H1 (cell line): ENCODE data around the gene GRM8. TPM values are rescaled to one million over a fixed set of nuclear protein-coding genes. Genes with fewer than 3 reads are reported as not detected.

Experiments
- CTCF ChIA-PET: fragments of 300-600 bp; sonication (Branson Sonifier 250); formaldehyde crosslinking; loops from one replicate; lab custom pipeline; 2021; ENCODE audit not compliant: partially characterized antibody; lab: Charles Lee
- POLR2A ChIA-PET: fragments of 300-600 bp; sonication (Branson Sonifier 250); formaldehyde crosslinking; loops from one replicate; lab custom pipeline; 2021; ENCODE audit warnings: inconsistent platforms; ENCODE audit not compliant: partially characterized antibody; lab: Charles Lee
- DNase-seq, 2 experiments: peaks; one replicate each; pipeline versions ENCODE4 v3.0.0 to v3.0.0-alpha.2; 2010 to 2022; ENCODE audit warnings: low spot score in 2 of 2, low read depth in 1 of 2, mixed read lengths in 1 of 2
- FAIRE-seq: peaks from 2 replicates; lab custom pipeline; 2011; peaks lifted over from hg19 to GRCh38; lab: Jason Lieb, UNC
- H2AFZ ChIP-seq: 2 replicates; pipeline ENCODE4 v1.8.1; 2012; ENCODE audit warnings: low read length, inconsistent platforms
- H2AK5ac ChIP-seq: 2 replicates; pipeline ENCODE4 v1.6.1; 2013; ENCODE audit warnings: low read depth, low read length
- H2BK120ac ChIP-seq: replicated peaks from 2 replicates; pipeline ENCODE3; 2013; ENCODE audit warnings: low read depth, low read length, inconsistent platforms
- H2BK12ac ChIP-seq: 2 replicates; pipeline ENCODE4 v1.6.1; 2013; ENCODE audit warnings: low read depth, low read length
- H2BK15ac ChIP-seq: 2 replicates; pipeline ENCODE4 v1.6.1; 2013; ENCODE audit warnings: low read length
- H2BK20ac ChIP-seq: 2 replicates; pipeline ENCODE4 v1.6.1; 2013; ENCODE audit warnings: low read length
- H2BK5ac ChIP-seq: 2 replicates; pipeline ENCODE4 v1.6.1; 2013; ENCODE audit warnings: low read depth, low read length
- H3K14ac ChIP-seq: 2 replicates; pipeline ENCODE4 v1.6.1; 2013; ENCODE audit warnings: inconsistent platforms; ENCODE audit not compliant: insufficient read length
- H3K18ac ChIP-seq: 2 replicates; pipeline ENCODE4 v1.6.1; 2013; ENCODE audit warnings: low read length; ENCODE audit errors: extremely low read depth
- H3K23ac ChIP-seq: 2 replicates; pipeline ENCODE4 v1.6.1; 2013; ENCODE audit warnings: inconsistent platforms; ENCODE audit not compliant: insufficient read length
- H3K23me2 ChIP-seq: 2 replicates; pipeline ENCODE4 v1.6.1; 2013; ENCODE audit warnings: low read depth, low read length
- H3K27ac ChIP-seq: 2 replicates; pipeline ENCODE4 v1.6.1; 2011; ENCODE audit warnings: low read depth, low read length, inconsistent platforms
- H3K27me3 ChIP-seq, 4 experiments: replicated peaks in 1 of 4; 1 replicate in 1 of 4; 2 replicates in 3 of 4; pipeline versions ENCODE4 v1.6.1 to v1.8.1; 2011 to 2013; ENCODE audit warnings: low read length in 3 of 4, mild to moderate bottlenecking in 3 of 4, inconsistent platforms in 2 of 4, mixed read lengths in 2 of 4, moderate library complexity in 1 of 4; ENCODE audit not compliant: control insufficient read depth in 3 of 4, insufficient read depth in 3 of 4; ENCODE audit errors: extremely low read depth in 1 of 4
- H3K36me3 ChIP-seq, 4 experiments: 2 replicates each; pipeline versions ENCODE4 v1.6.1 to v1.8.1; 2011 to 2013; ENCODE audit warnings: mild to moderate bottlenecking in 4 of 4, low read length in 3 of 4, moderate library complexity in 2 of 4, control low read depth in 1 of 4, inconsistent platforms in 1 of 4; ENCODE audit not compliant: insufficient read depth in 4 of 4, control insufficient read depth in 2 of 4
- H3K4ac ChIP-seq: replicated peaks from 2 replicates; pipeline ENCODE3; 2013; ENCODE audit warnings: low read length, low read depth, mixed read lengths, inconsistent platforms; ENCODE audit not compliant: insufficient read length
- H3K4me1 ChIP-seq, 4 experiments: replicated peaks in 1 of 4; 1 replicate in 1 of 4; 2 replicates in 3 of 4; pipeline versions ENCODE4 v1.6.1 to v1.8.1; 2011 to 2013; ENCODE audit warnings: low read length in 3 of 4, inconsistent platforms in 2 of 4, mixed read lengths in 1 of 4; ENCODE audit not compliant: insufficient read depth in 4 of 4, control insufficient read depth in 3 of 4
- H3K4me2 ChIP-seq, 2 experiments: 2 replicates each; pipeline versions ENCODE4 v1.6.1 to v1.8.1; 2011 to 2013; ENCODE audit warnings: low read depth in 2 of 2, low read length in 2 of 2, control low read depth in 1 of 2, inconsistent platforms in 1 of 2, mild to moderate bottlenecking in 1 of 2; ENCODE audit not compliant: insufficient read depth in 1 of 2
- H3K4me3 ChIP-seq, 4 experiments: fragments of 200-600, 300-600 bp in 1 of 4; sonication (generic), shearing (Covaris generic), sonication (Bioruptor Twin) in 1 of 4; 2 replicates each; pipeline versions ENCODE4 v1.5.1 to v1.8.1; 2011 to 2016; ENCODE audit warnings: low read length in 4 of 4, low read depth in 3 of 4, control low read depth in 2 of 4, inconsistent platforms in 2 of 4, mild to moderate bottlenecking in 2 of 4, mixed read lengths in 1 of 4, moderate library complexity in 1 of 4; ENCODE audit not compliant: insufficient read depth in 2 of 4; ENCODE audit errors: extremely low read depth in 1 of 4
- H3K56ac ChIP-seq: replicated peaks from 2 replicates; pipeline ENCODE3; 2013; ENCODE audit warnings: low read depth, mild to moderate bottlenecking, mixed read lengths, low read length, inconsistent platforms; ENCODE audit not compliant: insufficient read length
- H3K79me1 ChIP-seq: 2 replicates; pipeline ENCODE4 v1.6.1; 2013; ENCODE audit warnings: low read depth, low read length, control low read depth
- H3K79me2 ChIP-seq, 2 experiments: 2 replicates each; pipeline versions ENCODE4 v1.6.1 to v1.8.1; 2012 to 2013; ENCODE audit warnings: low read length in 2 of 2, mild to moderate bottlenecking in 2 of 2, inconsistent platforms in 1 of 2; ENCODE audit not compliant: insufficient read depth in 2 of 2, control insufficient read depth in 1 of 2
- H3K9ac ChIP-seq, 4 experiments: replicated peaks in 1 of 4; 1 replicate in 1 of 4; 2 replicates in 3 of 4; pipeline versions ENCODE4 v1.6.1 to v1.8.1; 2011 to 2013; ENCODE audit warnings: low read depth in 3 of 4, low read length in 3 of 4, control low read depth in 2 of 4, mild to moderate bottlenecking in 2 of 4, moderate library complexity in 2 of 4, inconsistent platforms in 1 of 4; ENCODE audit errors: extremely low read depth in 1 of 4
- H3K9me3 ChIP-seq, 2 experiments: 2 replicates each; pipeline versions ENCODE4 v1.6.1 to v1.8.1; 2012 to 2013; ENCODE audit warnings: mild to moderate bottlenecking in 2 of 2, moderate library complexity in 2 of 2, control low read depth in 1 of 2, inconsistent platforms in 1 of 2, low read depth in 1 of 2, low read length in 1 of 2, mixed read lengths in 1 of 2; ENCODE audit not compliant: insufficient read depth in 2 of 2
- H4K20me1 ChIP-seq, 2 experiments: replicated peaks in 1 of 2; 2 replicates each; pipeline versions ENCODE3 to v1.8.1; 2011 to 2013; ENCODE audit warnings: inconsistent platforms in 2 of 2, low read length in 2 of 2, mild to moderate bottlenecking in 1 of 2; ENCODE audit not compliant: insufficient read depth in 2 of 2, control insufficient read depth in 1 of 2
- H4K5ac ChIP-seq: 2 replicates; pipeline ENCODE4 v1.6.1; 2013; ENCODE audit warnings: low read length, low read depth, mixed read lengths, inconsistent platforms; ENCODE audit not compliant: insufficient read length
- H4K8ac ChIP-seq: 2 replicates; pipeline ENCODE4 v1.8.0; 2013; ENCODE audit warnings: mild to moderate bottlenecking, moderate library complexity, low read length, inconsistent platforms; ENCODE audit not compliant: insufficient read depth; ENCODE audit errors: extremely low read depth
- H4K91ac ChIP-seq: replicated peaks from 2 replicates; pipeline ENCODE3; 2013; ENCODE audit warnings: low read length, mixed read lengths, inconsistent platforms; ENCODE audit not compliant: insufficient read length
- EZH2 ChIP-seq: fragments of 200-600 bp; sonication (generic); IDR thresholded peaks from 2 replicates; pipeline ENCODE4 v1.7.1; 2012; ENCODE audit warnings: low read depth, mild to moderate bottlenecking, moderate library complexity, low read length, inconsistent platforms; ENCODE audit not compliant: severe bottlenecking
- JUND ChIP-seq: IDR thresholded peaks from 2 replicates; pipeline ENCODE4 v1.6.1; 2011; ENCODE audit warnings: mild to moderate bottlenecking, improper control_type of control experiment, low read length
- NANOG ChIP-seq: IDR thresholded peaks from 2 replicates; pipeline ENCODE4 v1.6.1; 2011; ENCODE audit warnings: low read length, low read depth, mild to moderate bottlenecking, inconsistent platforms; ENCODE audit not compliant: insufficient read depth, poor library complexity, severe bottlenecking
- RFX5 ChIP-seq: IDR thresholded peaks from 2 replicates; pipeline ENCODE4 v1.6.1; 2011; ENCODE audit warnings: low read depth, low read length, improper control_type of control experiment, borderline replicate concordance
- polyA plus RNA-seq, 7 experiments: library from polyadenylated mRNA; depleted of rRNA in 3 of 7; stranded (reverse) in 5 of 7; unstranded in 2 of 7; fragments of >200 nt in 5 of 7; fragments of 200-250 nt in 2 of 7; gene quantifications; 1 replicate in 5 of 7; 2 replicates in 1 of 7; 4 replicates in 1 of 7; pipeline versions ENCODE4 v1.2.1 to v1.2.3, GENCODE V29; 2011 to 2013; ENCODE audit warnings: missing spikeins in 2 of 7, mixed read lengths in 2 of 7
- total RNA-seq: library from RNA; stranded (reverse); fragmentation: NEBNext Ultra II Directional; extraction: Animal tissue kit (Norgen Biotek cat#: 25700); gene quantifications from 2 replicates; pipeline ENCODE4 v1.2.1, GENCODE V29; 2021

Gene GRM8
- total and polyA plus RNA-seq, 2 of the 8 experiments (the other 6 are each of a cell fraction or from before 2014, with no cell fraction given), result 2.6 to 2.8 TPM

DNA sequence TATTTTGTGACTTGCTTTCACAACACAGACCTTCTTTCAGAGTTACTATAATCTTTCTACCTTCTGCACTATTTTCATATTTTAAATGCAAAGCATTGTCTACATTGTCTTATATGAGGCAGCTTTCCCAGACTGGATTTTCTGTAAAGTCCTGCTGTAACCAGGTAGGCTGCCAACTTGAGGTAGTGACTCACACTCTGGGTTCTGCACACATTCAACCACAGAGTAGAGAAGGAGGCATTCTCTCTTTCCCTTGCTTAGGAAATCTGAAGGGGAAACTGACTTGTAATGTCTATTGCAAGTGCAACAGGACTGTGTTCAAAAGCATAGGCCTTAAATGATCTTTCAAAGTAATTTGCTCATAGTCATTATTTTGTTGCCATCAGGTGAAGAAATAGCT lies 461.4 kb downstream of the GRM8 start:
- H2BK5ac ChIP-seq, result no peak overlapping the region
- no peaks in the 10 kb centered on the region for H4K20me1 ChIP-seq
- no peak overlapping the region for H2BK15ac ChIP-seq
- H4K5ac ChIP-seq, result no peak overlapping the region
- no peaks in the 10 kb centered on the region for H3K23me2 ChIP-seq
- no peak overlapping the region for H2BK20ac ChIP-seq
- no peak overlapping the region for H3K4me3 ChIP-seq
- H3K56ac ChIP-seq, result no peak overlapping the region
- no peak overlapping the region for H3K14ac ChIP-seq
- ChIA-PET POLR2A (no interaction called here), CTCF (interaction anchor here (1.0 to 1.2 kb wide), 2 partner anchors 86 to 360 kb away, joined by 3 read pairs; no protein-coding TSS in a partner anchor)
- no peak overlapping the region for H3K9ac ChIP-seq
- H2BK12ac ChIP-seq, result no peak overlapping the region
- H3K4me1 ChIP-seq, result no peaks in the 10 kb centered on the region
- no peak overlapping the region for H3K23ac ChIP-seq
- H3K18ac ChIP-seq, result no peak overlapping the region
- H2AK5ac ChIP-seq, result no peak overlapping the region
- H4K8ac ChIP-seq, result no peak overlapping the region
- no peaks in the 10 kb centered on the region for H3K79me2 ChIP-seq
- H2BK120ac ChIP-seq, result no peak overlapping the region
- H3K36me3 ChIP-seq, result no peaks in the 10 kb centered on the region
- H3K9me3 ChIP-seq, result no peaks in the 10 kb centered on the region
- no peak overlapping the region for H4K91ac ChIP-seq
- no peak overlapping the region for H2AFZ ChIP-seq
- DNase-seq, result no peak
- H3K4ac ChIP-seq, result no peak overlapping the region
- FAIRE-seq, result no peak
- no peak overlapping the region for H3K27ac ChIP-seq
- no peaks in the 10 kb centered on the region for H3K27me3 ChIP-seq
- H3K79me1 ChIP-seq, result no peaks in the 10 kb centered on the region
- H3K4me2 ChIP-seq, result no peak overlapping the region
- TF ChIP-seq RFX5, result no peak
- TF ChIP-seq JUND, result no peak
- TF ChIP-seq NANOG, result no peak
- no peak for TF ChIP-seq EZH2
